Activated T-cell treated with anti-CD3 and anti-CD28 coated beads for 48 hours (primary cell): ENCODE data around the gene LGALS9.
"Not testable (repeated sequence)": the region's sequence is repeated elsewhere in the genome, so short reads cannot be mapped to it uniquely, and the experiment has no call there.

Experiments
- DNase-seq: peaks from one replicate; pipeline ENCODE4 v3.0.0-alpha.2; 2020; ENCODE audit warnings: low read depth

Gene LGALS9

GRCh38 chr17:27690882-27691281 lies 59.9 kb downstream of the LGALS9 start:
- no peak for DNase-seq

GRCh38 chr17:27695254-27695814 lies 64.3 kb downstream of the LGALS9 start:
- DNase-seq, result not testable (repeated sequence)
